Epidermal melanocyte (primary cell): ENCODE data around the gene HOXD8.

Source experiments
- DNase-seq: peaks from one replicate; pipeline ENCODE4 v3.0.0; 2011; ENCODE audit warnings: low spot score; ENCODE audit not compliant: insufficient read length

HOXD8 gene

DNA sequence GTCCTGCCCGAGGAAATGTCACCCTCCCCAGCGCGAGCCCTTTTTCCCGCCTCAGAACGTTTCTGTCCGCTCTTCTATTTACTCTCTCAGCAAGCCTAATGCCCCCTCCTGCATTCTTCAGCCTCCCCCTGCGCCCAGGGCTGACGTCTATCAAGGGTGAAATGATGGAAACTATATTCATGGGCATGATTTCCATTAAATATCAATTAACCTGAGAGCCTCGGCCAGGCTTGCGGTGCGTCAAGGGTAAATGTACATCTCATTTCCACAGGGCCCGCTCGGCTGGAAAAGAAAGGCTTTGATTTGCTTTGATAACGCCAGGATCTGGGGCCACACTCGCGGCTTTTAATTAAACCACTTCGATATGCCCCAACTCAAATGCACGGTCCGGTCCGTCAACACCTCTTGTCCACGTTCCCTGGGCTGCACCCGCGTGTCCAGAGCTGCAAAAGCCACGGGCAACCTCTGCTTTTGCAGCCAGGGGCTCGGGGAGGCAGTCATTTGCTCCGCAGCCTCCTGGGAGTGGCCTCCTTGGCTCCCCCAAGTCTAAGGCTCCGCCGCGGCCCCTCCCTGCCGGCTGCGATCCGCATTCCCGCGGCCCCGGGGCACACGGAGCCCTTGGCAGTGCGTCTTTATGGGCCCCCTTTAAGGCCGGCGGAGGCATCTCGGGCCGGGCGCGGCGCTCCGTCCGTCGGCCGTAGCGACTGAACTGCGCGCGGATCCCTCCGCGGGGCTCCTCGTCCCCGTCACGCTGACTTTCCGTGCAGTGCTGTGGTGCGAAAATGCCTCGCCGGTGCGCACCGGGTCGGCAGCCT is at the start of gene HOXD8:
Gene HOXD8, plus strand, starts transcription at position 724 of the 815 bp plus-strand sequence. CDS start 662 bp downstream, outside the sequence.
- peak; percentile 78 for DNase-seq

DNA sequence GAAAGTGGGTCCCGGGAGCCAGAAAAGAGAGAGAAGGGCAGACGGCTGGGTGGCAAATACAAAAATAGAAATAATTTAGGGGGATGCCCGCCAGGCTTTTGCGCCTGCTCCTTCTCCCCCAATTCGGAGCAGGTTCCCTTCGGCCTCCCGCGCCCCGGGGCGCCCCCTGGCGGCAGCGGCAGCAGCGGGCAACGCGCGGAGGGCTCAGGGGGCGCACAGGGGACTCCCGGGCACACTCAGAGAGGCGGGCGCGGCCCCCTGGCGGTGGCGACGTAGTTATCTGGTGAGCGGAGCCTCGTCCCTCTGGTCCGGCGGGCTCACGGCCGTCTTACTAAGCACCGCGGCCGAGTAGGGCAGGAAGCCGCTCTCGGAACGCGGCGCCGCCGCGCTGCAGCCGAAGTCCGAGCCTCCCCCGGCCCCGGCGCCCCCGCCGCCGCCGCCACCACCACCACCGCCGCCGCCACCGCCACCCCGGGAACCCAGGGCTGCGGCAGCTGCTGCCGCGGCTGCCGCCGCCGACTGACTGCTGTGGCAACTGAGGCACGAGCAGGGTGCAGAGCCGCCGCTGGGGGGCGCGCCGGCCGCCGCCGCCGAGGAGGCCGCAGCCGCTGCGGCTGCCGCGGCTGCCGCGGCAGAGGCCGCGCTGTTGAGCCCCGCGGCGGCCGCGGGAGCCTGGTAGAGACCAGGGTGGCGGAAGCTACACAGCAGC is 49.5 kb upstream of the HOXD8 start:
- DNase-seq: no peak

DNA sequence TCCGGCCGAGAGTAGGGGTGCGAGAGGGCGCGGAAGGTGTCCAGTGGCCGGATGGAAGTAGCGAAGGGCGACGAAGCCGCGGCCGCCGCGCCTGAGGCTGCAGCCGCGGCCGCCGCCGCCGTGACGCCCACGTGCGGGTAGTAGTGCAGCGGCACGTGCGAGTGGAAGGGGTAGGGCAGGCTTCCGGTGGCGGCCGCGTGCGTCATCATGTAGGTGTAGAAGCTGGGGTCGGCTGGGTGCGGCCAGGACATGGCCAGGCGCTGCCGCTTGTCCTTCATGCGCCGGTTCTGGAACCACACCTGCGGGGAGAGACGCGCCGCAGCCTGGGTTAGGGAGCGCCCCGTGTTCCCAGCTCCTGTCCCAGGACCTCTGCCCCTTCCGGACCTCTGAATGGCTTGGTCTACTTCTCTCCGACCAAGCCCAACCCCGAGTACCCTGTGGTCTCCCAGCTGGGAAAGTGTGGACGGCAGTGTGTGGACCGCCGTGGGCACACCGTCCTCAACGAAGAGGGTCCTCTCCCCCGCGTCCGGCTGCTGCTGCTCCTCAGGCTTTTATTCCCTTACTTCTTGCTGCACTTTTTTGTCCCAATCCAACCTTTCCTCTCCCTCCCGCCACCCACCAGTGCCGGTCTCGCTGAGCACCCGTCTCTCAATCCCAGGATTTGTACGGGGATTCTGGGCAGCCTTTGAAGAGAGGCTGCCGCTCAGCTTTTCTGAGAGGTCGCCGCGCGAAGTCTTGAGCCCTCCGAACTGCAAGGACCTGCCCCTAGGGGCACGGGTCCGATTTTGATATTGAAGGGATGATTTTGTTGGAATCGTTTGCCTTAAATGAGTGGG is 48.7 kb upstream of the HOXD8 start:
- DNase-seq: no peak

DNA sequence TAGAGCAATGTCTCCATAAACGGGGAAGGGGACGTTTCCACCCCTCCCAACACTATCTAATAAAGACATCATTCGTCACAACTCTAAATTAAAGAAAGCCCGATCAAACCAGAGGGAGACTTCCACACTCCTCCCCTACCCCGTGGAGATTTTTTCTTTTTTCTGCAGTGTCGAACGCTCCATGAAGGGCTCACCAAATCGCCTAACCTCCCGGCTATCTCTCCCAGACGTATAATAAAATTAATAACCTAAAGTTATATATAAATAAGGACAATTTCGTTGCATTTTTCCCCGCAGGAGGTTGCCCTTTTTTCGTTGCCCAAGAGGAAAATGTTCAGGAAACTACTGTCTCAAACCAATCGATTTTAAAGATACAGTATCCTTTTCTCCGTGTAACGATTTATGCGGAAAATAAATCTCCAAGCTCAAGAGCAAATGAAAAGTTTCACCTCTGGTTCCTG is 48.1 kb upstream of the HOXD8 start:
- DNase-seq: no peak

DNA sequence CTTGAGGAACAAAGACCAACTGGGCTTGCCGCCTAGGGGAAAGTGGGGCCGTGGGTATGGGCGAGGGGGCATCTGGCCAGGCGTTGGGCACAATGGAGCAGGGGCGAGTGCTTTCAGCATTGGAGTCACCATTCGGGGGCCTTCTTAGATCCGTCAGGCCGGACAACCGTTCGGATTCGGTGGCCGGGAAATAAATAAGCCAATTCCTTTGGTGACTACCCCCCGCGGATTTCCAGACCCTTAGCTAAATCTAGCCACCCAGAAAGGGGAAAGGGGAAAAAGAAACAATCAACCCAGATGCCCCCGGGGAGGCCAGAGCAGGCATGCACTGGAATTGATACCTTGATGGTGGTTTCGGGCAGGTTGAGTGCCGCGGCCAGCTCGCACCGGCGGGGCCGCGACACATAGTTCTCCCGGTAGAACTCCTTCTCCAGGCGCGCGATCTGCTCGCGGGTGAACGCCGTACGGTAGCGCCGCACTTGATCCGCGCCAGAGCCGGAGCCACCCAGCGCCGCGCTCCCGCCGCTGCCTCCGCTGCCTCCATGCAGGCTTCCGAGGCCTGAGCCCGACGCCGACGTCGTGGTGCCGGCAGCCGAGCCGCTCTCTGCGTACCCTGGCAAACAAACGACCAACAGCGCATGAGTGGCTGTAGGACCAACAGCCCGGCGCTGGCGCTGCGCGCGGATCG is 47.5 kb upstream of the HOXD8 start:
- DNase-seq: no peak

DNA sequence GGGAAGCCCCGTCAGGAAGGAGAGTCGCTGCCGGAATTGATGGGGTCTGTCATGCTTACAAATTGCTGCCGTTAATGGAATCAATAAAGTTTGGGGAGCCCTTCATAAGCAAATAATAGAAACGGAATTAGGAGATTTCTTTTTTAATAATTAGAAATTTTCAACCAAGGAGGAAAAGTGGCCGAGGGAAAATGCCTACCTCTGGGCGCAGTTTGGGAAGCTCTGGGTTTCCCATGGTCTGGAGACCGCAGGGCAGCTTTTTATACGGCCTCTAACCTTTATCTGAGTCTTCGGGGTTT is 47.0 kb upstream of the HOXD8 start:
- no peak for DNase-seq

DNA sequence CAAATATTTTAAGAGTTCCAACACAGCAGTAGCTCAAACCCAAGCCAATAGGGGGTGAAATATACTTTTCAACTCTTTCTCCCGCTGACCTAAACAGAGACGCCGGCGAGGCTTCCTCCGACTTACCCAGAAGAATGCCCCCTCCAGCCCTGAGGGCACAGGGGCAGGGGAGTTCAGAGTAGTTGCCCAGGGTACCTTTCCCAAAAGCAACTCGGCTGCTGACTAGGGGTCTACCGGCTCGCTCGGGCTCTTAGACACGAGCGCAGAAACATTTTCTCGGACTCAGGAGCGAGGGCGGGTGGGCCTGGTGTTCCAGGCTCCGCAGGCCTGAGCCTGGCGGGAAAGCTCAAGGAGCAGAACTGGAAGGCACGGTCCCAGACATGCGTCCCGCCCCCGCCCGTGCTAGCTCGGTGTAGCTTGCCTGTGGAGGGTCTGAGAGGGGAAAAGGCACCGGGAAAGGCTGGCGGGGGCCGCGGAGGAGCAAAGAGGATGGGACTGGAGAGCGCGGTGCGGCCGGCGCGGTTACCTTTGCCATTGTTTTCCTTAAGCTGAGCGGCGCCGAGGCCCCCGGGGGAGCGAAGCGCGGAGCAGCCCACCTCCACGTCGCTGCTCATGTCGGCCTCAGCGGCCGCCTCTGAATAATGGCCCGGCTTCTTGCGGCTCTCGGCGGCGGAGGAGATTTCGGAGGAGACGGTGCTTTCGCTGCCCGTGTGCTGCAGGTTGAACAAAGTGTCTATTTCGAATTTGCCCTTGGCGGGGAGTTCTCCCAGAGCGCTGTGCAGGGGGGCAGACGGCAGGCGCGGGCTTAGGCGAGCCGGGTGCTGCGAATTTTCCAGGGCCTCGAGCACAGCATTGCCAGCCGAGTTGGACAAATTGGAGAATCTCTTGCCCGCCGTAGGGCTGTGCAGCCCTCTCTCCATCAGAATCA is 46.4 kb upstream of the HOXD8 start:
- no peak for DNase-seq

DNA sequence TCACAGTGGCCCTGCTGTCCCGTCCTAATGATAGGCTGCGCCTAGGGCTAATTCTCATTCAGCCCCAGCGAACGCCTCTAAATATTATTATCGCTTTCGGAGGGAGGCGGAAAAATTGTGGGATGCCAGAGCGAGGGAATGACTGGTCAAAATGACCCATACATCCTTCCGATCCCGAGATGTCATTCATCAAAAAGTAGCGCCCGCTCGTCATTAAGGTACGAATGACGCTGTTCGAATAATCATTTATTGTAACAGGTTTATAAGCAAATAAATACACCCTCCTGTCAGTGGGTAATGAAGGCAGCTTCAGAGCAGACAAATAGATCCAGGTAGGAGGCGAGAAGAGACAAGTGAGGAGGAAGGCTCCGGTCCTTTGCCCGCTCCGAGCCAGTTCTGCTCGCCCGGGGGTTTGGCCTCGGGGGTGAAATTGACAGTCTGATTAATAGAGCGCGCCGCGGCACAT is 45.7 kb upstream of the HOXD8 start, which contains the start of gene EVX2:
Gene EVX2, minus strand, starts transcription at position 167 of the 466 bp plus-strand sequence. CDS start 186 bp downstream, outside the sequence.
- no peak for DNase-seq

DNA sequence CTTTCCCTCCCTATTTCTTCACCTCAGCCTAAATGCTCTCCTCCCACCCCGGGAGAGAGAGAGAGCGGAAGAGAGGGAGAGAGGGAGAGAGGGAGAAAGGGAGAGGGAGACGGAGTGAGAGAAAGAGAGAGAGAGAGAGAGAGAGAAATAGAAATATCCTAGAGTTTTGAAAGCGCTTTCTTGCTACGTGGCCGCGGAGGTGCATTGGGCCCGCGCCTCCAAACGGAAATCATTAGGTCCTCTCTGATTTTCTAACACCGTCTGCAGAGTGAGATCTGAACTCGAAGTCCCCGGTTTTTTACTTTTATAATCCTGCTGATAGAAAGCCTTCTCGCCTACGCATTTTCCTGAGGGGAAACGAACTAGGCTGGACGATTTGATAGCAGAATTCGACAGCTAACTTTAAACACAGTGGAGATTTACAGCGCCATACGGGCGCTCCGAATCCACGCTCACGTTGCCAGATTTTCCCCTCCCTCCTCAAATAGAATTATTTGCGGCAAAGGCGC is 44.8 kb upstream of the HOXD8 start:
- no peak for DNase-seq

DNA sequence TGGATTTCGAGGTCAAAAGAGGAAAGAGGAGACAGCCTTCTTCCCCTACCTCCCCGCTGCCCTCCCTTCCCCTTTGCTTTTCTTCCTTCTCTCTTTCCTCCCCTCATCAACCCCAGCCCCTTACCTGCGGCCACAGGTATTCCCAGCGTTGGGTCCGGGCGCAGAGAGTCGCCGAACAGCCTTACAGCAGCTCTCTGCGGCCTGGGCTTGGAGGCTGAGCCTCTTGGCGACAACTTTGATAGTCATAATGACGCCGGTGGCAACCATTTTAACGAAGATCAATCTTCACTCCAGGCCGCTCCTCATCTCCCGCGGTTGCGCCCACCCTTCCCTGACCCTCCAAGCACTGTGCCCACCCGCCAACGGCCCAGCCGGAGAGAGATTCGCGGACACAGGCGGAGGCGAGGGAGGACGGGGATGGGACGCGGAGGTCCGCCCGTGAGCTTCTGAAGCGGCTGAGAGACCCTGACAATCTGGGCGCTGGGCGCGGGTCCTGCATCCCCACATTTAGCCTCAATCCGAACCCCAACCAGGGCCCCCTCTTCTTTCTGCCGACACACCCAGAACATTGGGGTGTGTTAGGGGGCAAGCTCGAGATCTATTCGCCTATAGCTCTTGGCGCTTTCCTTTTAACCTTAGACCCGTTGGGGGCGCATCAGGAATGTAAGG is 44.3 kb upstream of the HOXD8 start:
- no peak for DNase-seq

DNA sequence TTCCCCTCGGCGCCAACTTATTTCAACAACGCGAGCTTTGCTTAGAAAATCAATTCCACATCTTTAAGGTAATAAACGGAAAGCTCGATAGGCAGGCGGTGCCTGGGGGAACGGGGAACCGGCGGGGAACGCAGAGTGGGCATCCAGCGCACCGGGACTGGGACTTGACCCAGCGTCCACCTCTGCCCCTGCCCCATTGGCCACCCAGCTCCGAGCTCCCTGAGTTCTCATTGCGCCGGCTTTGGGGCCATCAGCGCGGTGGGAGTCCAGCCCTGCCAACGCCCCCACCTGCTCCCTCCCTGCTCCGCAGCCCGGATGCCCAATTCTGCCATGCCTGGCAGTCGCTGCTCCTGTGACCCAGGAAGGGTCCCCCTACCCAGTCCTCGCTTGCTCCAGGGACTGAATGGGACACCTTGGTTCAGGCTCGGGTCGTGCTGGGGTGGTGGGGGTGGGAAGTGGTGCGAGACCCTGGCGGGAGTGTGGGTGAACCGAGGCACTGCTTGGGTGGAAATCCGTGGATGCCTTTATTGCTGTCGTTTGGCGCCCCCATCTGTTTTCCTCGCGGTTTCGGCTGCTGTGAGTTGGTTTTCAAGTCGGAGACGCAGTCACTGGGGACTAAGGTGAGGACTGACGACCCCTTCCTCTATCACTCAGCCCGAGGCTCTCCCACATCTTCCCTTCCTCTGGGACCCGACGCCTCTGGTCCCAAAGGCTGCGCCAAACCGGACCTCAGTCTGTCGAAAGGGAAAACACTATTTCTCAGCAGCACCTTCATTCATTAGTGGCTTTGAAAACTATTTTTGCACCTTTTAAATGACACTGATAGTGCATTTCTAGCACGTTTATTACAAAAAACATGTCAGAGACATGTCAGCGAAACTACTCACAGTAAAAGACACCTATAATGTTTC is 43.4 kb upstream of the HOXD8 start:
- no peak for DNase-seq

DNA sequence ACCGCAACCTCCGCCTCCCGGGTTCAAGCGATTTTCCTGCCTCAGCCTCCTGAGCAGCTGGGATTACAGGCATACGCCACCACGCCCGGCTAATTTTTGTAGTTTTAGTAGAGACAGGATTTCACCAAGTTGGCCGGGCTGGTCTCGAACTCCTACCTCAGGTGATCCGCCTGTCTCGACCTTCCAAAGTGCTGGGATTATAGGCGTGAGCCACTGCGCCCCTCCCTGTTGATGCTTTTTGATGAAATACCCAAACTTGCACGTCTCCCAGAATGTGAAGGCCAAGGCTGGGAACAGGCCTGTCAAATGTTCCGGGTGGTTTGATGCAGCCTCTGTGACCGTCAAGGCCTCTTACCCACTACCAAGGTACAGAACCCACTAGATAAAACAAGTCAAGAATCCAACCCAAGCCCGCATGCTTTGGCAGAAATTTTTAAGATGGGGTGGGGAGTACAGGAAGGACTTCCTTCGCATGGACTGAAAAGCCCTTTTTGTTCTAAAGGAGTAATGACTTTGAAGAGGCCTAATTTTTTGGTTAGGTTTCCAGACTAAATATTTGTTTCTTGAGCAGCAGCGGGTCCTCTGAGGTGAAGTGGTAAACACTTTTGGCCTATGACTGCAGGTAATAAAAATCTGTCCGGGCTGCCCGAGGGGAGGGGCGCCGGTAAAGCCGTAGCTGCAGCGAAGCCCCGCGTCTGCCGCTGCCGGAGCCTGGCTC is 42.0 kb upstream of the HOXD8 start:
- DNase-seq: no peak

DNA sequence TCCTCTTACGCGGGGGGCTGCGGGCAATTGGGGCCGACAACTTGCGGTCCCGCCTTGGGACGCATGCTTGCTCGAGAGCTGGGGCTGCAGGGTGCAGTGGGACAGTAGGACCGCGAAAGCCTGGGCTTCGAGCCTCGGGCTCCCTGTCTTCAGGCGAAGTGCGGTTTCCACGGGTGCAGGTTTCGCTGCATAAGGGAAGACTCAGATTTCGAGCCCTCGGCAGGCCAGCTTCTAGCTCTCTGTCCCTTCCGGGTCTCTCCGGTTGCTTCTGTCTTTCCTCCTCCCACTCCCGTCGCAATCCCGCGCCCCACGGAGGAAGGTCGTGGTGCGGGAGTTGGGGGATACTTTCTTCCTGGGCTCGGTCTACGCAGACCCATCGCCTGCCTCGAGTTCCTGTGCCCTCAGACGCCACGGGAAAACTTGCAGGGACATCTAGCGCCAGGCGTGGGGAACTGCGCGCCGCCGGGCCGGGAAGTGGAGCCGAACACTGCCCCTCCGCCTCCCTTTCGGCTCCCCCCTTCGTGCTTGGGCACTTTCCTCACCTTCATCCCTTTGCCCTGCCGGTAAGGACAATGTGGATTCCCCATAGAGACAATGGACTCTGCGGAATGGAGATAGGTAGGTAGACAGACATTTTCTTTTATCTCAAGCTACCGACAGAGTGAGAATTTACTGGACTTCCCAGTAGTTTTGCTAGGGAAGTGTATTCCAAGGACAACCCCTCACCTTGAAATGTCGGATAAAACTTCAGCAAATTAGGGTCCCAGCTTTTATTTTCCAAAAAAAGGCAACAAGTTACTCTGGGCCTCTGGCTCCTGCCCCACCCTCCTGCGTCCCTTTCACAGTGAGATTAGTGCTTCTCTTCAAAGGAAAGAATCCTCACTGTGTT is 41.2 kb upstream of the HOXD8 start:
- no peak for DNase-seq

DNA sequence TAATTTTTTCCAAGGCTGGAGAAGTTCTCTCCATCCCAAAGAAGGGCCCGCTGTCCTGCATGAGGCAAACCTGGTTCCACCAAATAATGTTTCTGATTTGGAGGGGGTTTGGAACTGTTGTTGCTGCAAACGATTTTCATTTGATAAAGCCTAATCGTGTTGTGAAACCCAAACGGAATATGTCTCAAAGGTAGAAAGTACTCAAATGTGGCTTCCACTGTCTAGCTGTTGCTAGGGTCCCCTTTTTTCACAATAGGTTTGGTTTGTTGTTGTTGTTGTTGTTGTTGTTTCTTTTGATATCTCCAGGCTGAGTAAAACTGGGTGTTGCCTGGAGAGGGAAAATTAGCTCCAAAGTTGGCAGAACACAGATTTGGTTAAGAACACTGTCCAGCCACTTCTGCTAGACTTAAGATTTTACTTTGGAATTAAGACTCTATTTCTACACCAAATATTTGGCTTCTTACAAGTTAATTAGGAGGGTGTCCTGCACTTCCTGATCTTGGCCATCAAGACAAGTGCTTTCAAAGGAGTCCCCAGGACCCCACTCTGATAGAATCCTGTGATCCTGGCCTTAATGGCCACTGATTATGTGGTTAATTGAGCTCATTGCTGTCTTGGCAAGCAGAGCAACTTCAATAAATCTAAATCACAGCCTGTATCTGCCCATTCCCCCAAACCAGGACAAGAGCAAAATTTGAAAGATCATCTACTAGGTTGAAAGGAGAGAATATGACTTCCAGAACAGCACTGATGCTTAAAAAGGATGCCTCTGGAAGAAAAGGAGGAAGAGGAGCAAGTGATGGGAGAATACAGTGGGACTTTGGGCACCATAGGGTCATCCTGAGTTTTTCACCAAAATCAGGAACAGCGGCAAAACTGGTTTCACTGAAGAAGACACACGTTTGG is 40.3 kb upstream of the HOXD8 start:
- no peak for DNase-seq

DNA sequence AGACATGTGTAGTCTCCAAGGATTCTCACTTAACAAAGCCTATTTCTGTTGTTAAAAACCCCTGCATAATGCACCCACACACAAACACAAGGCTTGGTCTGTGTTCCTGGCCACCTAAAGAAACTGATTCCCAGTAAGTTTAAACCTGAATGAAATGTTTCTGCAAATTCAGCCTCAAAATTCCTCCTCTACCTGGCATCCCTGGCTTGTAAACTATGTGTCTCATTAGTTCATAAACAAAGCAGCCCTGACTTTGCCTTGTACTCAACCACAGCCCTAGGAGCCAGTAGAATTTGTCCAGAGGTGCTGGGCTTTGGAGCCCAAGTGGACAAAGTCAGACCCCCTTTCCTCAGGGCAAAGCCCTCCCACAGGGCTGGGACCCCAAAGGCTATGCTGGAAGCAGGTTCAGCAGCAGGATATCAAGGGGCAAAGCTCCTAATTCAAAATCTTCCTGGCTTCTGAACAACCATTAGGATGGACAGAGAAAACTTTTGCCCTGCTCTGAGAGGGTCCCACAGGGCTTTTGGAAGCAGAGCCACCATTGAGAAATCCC is 39.6 kb upstream of the HOXD8 start:
- no peak for DNase-seq
